ENCODE data around the gene ARL4C. TPM values are rescaled to one million over a fixed set of nuclear protein-coding genes. Genes with fewer than 3 reads are reported as not detected.
"Not testable (repeated sequence)": the region's sequence is repeated elsewhere in the genome, so short reads cannot be mapped to it uniquely, and the experiment has no call there.

The ARL4C gene
- total RNA-seq, 2 experiments from 2014 or later, result 15.7 to 19.6 TPM

- peaks cover 9% of the 10 kb centered on the region; the same call in 1 of the 2 replicates for H3K36me3 ChIP-seq (ENCODE audit: insufficient read depth, low read length)
- H3K4me3 ChIP-seq (ENCODE audit: low read depth, low read length, poor library complexity, severe bottlenecking), result no peak overlapping the region
- DNase-seq (ENCODE audit: low spot score), result no peak
- H3K4me1 ChIP-seq (ENCODE audit: insufficient read depth, low read length, poor library complexity, severe bottlenecking), result peaks cover 21% of the 10 kb centered on the region
- no TSS peak for BruUV-seq (replicated peaks)
- H3K9me2 ChIP-seq (ENCODE audit: insufficient read depth, low read length), result no peaks in the 10 kb centered on the region
- intact Hi-C loops (cut with micrococcal nuclease; ENCODE audit: unreplicated experiment), result no loop called here
- no peak overlapping the region for H3K27ac ChIP-seq (ENCODE audit: low read depth, low read length, poor library complexity, severe bottlenecking)
- H2AFZ ChIP-seq (ENCODE audit: low read length), result no peak overlapping the region
- ChIA-PET CTCF (ENCODE audit: unreplicated experiment) (interaction anchor here (0.5 to 0.8 kb wide), 2 partner anchors 11 to 17 kb away, joined by 3 to 5 read pairs; no protein-coding TSS in a partner anchor), POLR2A (interaction anchor here (0.8 to 1.5 kb wide), 7 partner anchors 9 to 36 kb away, joined by 3 to 6 read pairs (median 3); no protein-coding TSS in a partner anchor)
- no peaks in the 10 kb centered on the region for H3K79me2 ChIP-seq (ENCODE audit: insufficient read depth, low read depth, low read length)
- TF ChIP-seq EZH2phosphoT487 (IDR thresholded peaks at IDR 0.05; ENCODE audit: borderline replicate concordance, low read depth, low read length), result no peak
- TF ChIP-seq CTCF (conservative IDR thresholded peaks at IDR 0.05; ENCODE audit: low read length), result no peak
- no peaks in the 10 kb centered on the region for H4K20me1 ChIP-seq (ENCODE audit: insufficient read depth, low read length)
- H3K4me2 ChIP-seq (ENCODE audit: low read length), result no peak overlapping the region
- peaks cover 18% of the 10 kb centered on the region; the same call in 1 of the 2 replicates for H3K9me3 ChIP-seq (ENCODE audit: low read length)
Measured at GRCh38 chr2:234458466-234458865, 38.4 kb downstream of the ARL4C start.

GRCh38 chr2:234457421-234457820 lies 39.5 kb downstream of the ARL4C start:
- peaks cover 32% of the 10 kb centered on the region for H3K4me1 ChIP-seq (ENCODE audit: insufficient read depth, low read length, poor library complexity, severe bottlenecking)
- BruUV-seq (replicated peaks), result no TSS peak

GRCh38 chr2:234455246-234455645 lies 41.6 kb downstream of the ARL4C start:
- H3K4me3 ChIP-seq (ENCODE audit: low read depth, low read length, poor library complexity, severe bottlenecking); H3K79me2 ChIP-seq (ENCODE audit: insufficient read depth, low read depth, low read length); H2AFZ ChIP-seq (ENCODE audit: low read length); H3K36me3 ChIP-seq (ENCODE audit: insufficient read depth, low read length); BruUV-seq (replicated peaks); H4K20me1 ChIP-seq (ENCODE audit: insufficient read depth, low read length); DNase-seq (ENCODE audit: low spot score); intact Hi-C loops (cut with micrococcal nuclease; ENCODE audit: unreplicated experiment); H3K27ac ChIP-seq (ENCODE audit: low read depth, low read length, poor library complexity, severe bottlenecking); H3K9me2 ChIP-seq (ENCODE audit: insufficient read depth, low read length): not testable (repeated sequence)
- H3K4me2 ChIP-seq (ENCODE audit: low read length), result peak overlapping the region; percentile 41
- H3K4me1 ChIP-seq (ENCODE audit: insufficient read depth, low read length, poor library complexity, severe bottlenecking), result peaks cover 38% of the 10 kb centered on the region
- POLR2A ChIA-PET, result interaction anchor here (0.6 to 3.0 kb wide), 13 partner anchors 9 to 1917 kb away, joined by 3 to 10 read pairs (median 5); no protein-coding TSS in a partner anchor
- peaks cover 18% of the 10 kb centered on the region; the same call in 1 of the 2 replicates for H3K9me3 ChIP-seq (ENCODE audit: low read length)
- CTCF ChIA-PET (ENCODE audit: unreplicated experiment), result interaction anchor here (1.0 kb wide), 1 partner anchor 9 kb away, joined by 4 read pairs; no protein-coding TSS in a partner anchor

More at GRCh38 chr2:234457421-234457820, 39.5 kb downstream of the ARL4C start:
- DNase-seq (ENCODE audit: low spot score), result no peak
- no peak overlapping the region for H3K4me2 ChIP-seq (ENCODE audit: low read length)
- no peaks in the 10 kb centered on the region for H4K20me1 ChIP-seq (ENCODE audit: insufficient read depth, low read length)
- no peak overlapping the region for H3K27ac ChIP-seq (ENCODE audit: low read depth, low read length, poor library complexity, severe bottlenecking)
- intact Hi-C loops (cut with micrococcal nuclease; ENCODE audit: unreplicated experiment), result no loop called here
- H2AFZ ChIP-seq (ENCODE audit: low read length), result no peak overlapping the region
- no peak overlapping the region for H3K4me3 ChIP-seq (ENCODE audit: low read depth, low read length, poor library complexity, severe bottlenecking)
- CTCF ChIA-PET (ENCODE audit: unreplicated experiment), result no interaction called here
- H3K36me3 ChIP-seq (ENCODE audit: insufficient read depth, low read length), result peaks cover 9% of the 10 kb centered on the region; the same call in 1 of the 2 replicates
- H3K9me2 ChIP-seq (ENCODE audit: insufficient read depth, low read length), result no peaks in the 10 kb centered on the region
- TF ChIP-seq EZH2phosphoT487 (IDR thresholded peaks at IDR 0.05; ENCODE audit: borderline replicate concordance, low read depth, low read length), result no peak
- TF ChIP-seq CTCF (conservative IDR thresholded peaks at IDR 0.05; ENCODE audit: low read length), result no peak
- no peaks in the 10 kb centered on the region for H3K79me2 ChIP-seq (ENCODE audit: insufficient read depth, low read depth, low read length)
- POLR2A ChIA-PET, result interaction anchor here (0.9 to 2.2 kb wide), 4 partner anchors 9 to 26 kb away, joined by 3 to 5 read pairs (median 4); no protein-coding TSS in a partner anchor
- peaks cover 18% of the 10 kb centered on the region; the same call in 1 of the 2 replicates for H3K9me3 ChIP-seq (ENCODE audit: low read length)
